Muscle layer of colon (tissue), 2 donors: ENCODE data around the gene ATP2A1.

Experiments used
- H3K27ac ChIP-seq: one replicate; pipeline ENCODE4 v1.7.0; 2013; ENCODE audit warnings: low read depth, mild to moderate bottlenecking, low read length, moderate library complexity
- H3K27me3 ChIP-seq, 2 donors: one replicate each; pipeline ENCODE4 v1.7.0; 2013; ENCODE audit warnings: low read length in 2 of 2, mild to moderate bottlenecking in 2 of 2; ENCODE audit not compliant: insufficient read depth in 2 of 2, control insufficient read depth in 1 of 2
- H3K36me3 ChIP-seq: one replicate; pipeline ENCODE4 v1.7.0; 2013; ENCODE audit warnings: mild to moderate bottlenecking, low read length; ENCODE audit not compliant: insufficient read depth
- H3K4me1 ChIP-seq: one replicate; pipeline ENCODE4 v1.7.0; 2013; ENCODE audit warnings: mild to moderate bottlenecking, low read length; ENCODE audit not compliant: insufficient read depth
- H3K4me3 ChIP-seq, 2 donors: one replicate each; pipeline ENCODE4 v1.7.0; 2013; ENCODE audit warnings: low read length in 2 of 2, low read depth in 1 of 2, mild to moderate bottlenecking in 1 of 2, moderate library complexity in 1 of 2
- H3K9ac ChIP-seq: one replicate; pipeline ENCODE4 v1.7.0; 2013; ENCODE audit warnings: low read length
- H3K9me3 ChIP-seq: one replicate; pipeline ENCODE4 v1.7.0; 2013; ENCODE audit warnings: mild to moderate bottlenecking, low read length
- donor health status: abdominal sarcoma.
- donor health status: Adenocarcinoma of cecum.

ATP2A1 gene

DNA sequence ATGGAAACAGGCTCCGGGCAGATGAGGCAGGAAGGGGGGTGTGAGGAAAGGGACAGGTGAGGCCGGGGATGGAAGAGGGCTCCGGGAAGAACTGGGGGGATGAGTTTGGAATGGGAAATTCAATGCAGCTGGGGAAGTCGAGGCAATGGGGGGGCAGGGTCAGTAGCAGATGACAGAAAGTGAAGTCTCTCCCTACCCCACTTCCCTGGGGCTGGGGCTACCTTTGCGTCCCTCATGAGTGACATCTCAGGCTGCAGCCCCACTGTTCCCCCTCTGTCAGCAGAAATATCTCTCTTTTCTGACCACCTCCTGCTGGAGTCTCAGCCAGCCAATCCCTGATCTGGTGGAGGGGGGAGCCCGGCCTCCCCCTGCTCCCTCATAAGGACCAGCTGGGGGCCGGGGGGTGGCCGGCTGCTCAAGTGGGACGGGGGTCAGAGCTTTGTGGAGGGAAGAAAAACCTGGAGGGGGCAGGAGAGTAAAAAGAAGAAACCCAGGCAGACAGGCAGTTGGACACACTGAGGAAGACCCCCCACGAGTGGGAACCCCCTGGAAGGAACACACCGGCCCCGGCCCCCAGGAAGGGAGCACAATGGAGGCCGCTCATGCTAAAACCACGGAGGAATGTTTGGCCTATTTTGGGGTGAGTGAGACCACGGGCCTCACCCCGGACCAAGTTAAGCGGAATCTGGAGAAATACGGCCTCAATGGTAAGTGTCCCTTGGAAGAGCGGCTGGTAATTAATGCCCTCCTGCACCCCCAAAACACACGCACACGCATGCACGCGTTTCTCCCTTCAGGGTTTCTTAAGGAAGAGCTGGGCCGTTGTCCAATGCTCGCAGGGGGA lies at the start of gene ATP2A1:
Gene ATP2A1, plus strand, starts transcription at position 406 of the 844 bp plus-strand sequence. Its CDS starts 184 bp downstream, at position 590.
- peaks cover 3% of the 10 kb centered on the region for H3K36me3 ChIP-seq
- H3K27ac ChIP-seq, result no peak within 1 kb of the TSS
- H3K9me3 ChIP-seq, result no peaks in the 10 kb centered on the region
- peak within 1 kb of the TSS; percentile 42 to 83 for H3K4me3 ChIP-seq
- H3K4me1 ChIP-seq, result peaks cover 15% of the 10 kb centered on the region
- H3K9ac ChIP-seq, result peak within 1 kb of the TSS; percentile 49
- H3K27me3 ChIP-seq, result peaks cover 0 to 16% of the 10 kb centered on the region in 2 donors

DNA sequence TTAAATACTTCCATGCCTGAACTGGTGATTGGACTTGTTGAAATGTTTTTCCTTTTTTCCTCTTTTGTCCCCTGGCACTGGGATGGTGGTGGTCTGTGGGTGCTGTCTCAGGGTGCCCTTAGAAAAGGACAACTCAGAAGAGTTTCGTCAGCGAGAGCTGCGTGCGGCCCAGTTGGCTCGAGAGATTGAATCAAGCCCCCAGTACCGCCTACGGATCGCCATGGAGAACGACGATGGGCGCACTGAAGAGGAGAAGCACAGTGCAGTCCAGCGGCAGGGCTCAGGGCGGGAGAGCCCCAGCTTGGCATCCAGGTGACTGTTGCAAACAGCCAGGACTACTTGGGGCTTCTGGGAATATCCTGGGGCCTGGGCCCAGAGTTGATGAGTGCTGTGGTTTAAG lies 48.5 kb upstream of the ATP2A1 start:
- H3K36me3 ChIP-seq, result peaks cover 93% of the 10 kb centered on the region

DNA sequence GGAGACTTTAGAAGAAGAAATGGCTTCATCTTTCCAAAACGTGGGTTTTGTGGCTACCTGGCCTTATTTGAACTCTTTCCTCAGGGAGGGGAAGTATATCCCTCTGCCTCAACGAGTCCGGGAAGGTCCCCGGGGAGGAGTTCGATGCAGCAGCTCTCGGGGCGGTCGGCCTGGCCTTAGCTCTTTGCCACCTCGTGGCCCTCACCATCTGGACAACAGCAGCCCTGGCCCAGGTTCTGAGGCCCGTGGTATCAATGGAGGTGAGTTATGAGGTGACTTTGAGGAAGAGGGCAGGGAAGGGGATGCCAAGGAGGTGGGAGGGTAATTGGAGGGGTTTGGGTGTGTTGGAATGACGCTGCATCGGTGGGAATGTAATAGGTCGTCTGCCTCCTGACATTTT lies 47.8 kb upstream of the ATP2A1 start:
- peaks cover 7% of the 10 kb centered on the region for H3K4me1 ChIP-seq
- no peak overlapping the region for H3K4me3 ChIP-seq
- peaks cover 96% of the 10 kb centered on the region for H3K36me3 ChIP-seq
- H3K27me3 ChIP-seq, result no peaks in the 10 kb centered on the region
- no peak overlapping the region for H3K9ac ChIP-seq
- H3K9me3 ChIP-seq, result no peaks in the 10 kb centered on the region
- H3K27ac ChIP-seq, result no peak overlapping the region

More for the DNA sequence above, 48.5 kb upstream of the ATP2A1 start:
- H3K27me3 ChIP-seq, result no peaks in the 10 kb centered on the region
- H3K4me1 ChIP-seq, result peaks cover 14% of the 10 kb centered on the region
- no peak overlapping the region for H3K4me3 ChIP-seq
- no peaks in the 10 kb centered on the region for H3K9me3 ChIP-seq
- H3K27ac ChIP-seq, result no peak overlapping the region
- H3K9ac ChIP-seq, result no peak overlapping the region

DNA sequence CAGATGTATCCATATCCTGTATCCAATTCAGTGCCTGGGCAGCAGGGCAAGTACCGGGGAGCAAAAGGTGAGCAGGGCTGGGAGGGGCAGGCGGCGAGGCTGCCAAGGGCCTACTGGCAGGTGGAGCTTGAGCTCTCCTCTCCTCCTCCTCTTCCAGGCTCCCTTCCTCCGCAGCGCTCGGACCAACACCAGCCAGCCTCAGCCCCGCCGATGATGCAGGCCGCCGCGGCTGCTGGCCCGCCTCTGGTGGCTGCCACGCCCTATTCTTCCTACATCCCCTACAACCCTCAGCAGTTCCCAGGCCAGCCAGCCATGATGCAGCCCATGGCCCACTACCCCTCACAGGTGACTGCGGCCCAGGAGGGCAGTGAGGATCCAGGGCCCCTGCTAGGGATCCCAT lies 43.9 kb upstream of the ATP2A1 start:
- H3K36me3 ChIP-seq, result peaks cover 84% of the 10 kb centered on the region
- H3K4me3 ChIP-seq, result no peak overlapping the region
- no peaks in the 10 kb centered on the region for H3K4me1 ChIP-seq
- H3K27ac ChIP-seq, result no peak overlapping the region
- no peak overlapping the region for H3K9ac ChIP-seq
- H3K9me3 ChIP-seq, result no peaks in the 10 kb centered on the region
- no peaks in the 10 kb centered on the region for H3K27me3 ChIP-seq

DNA sequence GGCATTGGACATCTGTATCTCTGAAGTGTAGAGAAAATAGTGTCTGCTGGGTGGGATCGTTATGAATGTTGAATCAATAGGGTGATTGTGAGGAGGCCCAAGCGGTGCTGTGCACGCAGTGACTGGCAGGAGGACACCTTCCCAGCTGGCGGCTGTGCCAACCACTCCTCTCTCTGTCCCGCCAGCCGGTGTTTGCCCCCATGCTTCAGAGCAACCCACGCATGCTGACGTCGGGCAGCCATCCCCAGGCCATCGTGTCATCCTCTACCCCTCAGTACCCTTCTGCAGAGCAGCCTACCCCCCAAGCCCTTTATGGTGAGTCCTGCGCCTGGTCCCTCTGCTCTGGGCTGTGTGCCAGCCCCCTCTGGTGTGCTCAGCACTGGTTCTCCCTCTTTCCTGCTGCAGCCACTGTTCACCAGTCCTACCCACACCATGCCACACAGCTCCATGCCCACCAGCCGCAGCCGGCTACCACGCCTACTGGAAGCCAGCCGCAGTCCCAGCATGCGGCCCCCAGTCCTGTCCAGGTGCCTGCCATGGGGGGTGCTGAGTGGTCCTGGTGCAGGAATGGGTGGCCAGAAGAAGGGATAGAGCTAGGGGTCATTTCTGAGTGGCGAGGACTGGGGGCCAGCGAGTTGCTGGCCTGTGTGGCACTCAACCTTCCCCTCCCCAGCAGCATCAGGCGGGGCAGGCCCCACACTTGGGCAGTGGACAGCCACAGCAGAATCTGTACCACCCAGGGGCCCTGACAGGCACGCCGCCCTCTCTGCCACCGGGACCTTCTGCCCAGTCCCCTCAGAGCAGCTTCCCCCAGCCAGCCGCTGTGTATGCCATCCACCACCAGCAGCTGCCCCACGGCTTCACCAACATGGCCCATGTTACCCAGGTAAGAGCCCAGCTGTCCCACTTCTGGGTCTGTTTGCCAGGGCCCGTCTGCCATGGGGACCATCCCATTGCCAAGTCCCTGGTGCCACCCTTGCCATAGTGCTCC lies 43.1 kb upstream of the ATP2A1 start:
- Histone ChIP-seq H3K36me3 (peaks cover 76% of the 10 kb centered on the region), H3K27me3 (no peaks in the 10 kb centered on the region), H3K9ac (no peak overlapping the region), H3K4me3 (no peak overlapping the region), H3K27ac (no peak overlapping the region), H3K9me3 (no peaks in the 10 kb centered on the region), H3K4me1 (no peaks in the 10 kb centered on the region)

DNA sequence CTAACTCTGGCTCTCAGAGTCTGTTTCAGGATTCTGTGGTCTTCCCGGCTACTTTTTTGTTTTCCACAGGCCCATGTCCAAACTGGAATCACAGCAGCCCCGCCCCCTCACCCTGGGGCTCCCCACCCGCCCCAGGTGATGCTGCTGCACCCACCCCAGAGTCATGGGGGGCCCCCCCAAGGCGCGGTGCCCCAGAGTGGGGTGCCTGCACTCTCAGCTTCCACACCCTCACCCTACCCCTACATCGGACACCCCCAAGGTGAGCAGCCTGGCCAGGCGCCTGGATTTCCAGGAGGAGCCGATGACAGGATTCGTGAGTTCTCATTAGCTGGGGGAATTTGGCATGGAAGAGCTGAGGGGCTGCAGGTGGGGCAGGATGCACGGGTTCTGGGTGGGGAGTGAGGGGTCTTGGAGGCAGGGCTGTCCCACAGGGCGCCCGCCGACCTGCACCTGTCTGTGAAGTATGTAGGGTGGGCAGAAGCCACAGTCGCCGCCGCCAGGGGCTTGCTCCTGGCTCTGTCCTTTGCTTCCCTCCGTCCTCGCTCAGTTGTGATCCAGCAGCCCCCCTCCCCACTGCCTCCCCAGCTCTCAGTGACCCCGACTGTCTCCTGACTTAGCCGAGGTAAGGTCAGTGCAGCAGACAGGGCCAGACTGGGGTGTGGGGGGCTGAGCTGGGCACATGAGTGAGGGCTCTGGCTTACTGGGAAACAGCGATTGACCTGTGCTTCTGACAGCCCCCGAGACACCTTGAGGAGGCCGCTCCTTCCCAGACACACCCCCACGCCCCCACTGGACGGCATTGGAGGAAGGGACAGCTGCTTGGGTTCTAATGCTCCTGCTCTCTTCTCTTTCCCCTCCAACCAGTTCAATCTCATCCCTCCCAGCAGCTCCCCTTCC lies 42.2 kb upstream of the ATP2A1 start:
- Histone ChIP-seq H3K4me1 (no peaks in the 10 kb centered on the region), H3K9ac (no peak overlapping the region), H3K27ac (no peak overlapping the region), H3K36me3 (peaks cover 67% of the 10 kb centered on the region), H3K4me3 (no peak overlapping the region), H3K27me3 (no peaks in the 10 kb centered on the region), H3K9me3 (no peaks in the 10 kb centered on the region)

DNA sequence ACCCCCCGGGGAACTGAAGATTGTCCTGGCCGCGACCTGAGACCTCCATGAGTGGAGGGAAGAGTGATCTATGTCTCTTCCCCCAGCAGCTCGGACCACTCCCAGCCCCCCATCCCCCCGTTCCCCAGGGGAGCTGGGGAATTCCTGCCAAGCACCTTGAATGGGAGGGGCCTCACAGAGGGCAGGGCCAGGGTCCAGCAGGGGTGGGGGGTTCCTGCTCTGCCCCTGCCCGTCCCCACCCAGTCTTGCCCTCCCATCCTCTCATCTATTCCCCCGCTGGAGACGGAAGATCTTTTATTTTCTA lies 41.6 kb upstream of the ATP2A1 start:
- H3K36me3 ChIP-seq, result peaks cover 61% of the 10 kb centered on the region

DNA sequence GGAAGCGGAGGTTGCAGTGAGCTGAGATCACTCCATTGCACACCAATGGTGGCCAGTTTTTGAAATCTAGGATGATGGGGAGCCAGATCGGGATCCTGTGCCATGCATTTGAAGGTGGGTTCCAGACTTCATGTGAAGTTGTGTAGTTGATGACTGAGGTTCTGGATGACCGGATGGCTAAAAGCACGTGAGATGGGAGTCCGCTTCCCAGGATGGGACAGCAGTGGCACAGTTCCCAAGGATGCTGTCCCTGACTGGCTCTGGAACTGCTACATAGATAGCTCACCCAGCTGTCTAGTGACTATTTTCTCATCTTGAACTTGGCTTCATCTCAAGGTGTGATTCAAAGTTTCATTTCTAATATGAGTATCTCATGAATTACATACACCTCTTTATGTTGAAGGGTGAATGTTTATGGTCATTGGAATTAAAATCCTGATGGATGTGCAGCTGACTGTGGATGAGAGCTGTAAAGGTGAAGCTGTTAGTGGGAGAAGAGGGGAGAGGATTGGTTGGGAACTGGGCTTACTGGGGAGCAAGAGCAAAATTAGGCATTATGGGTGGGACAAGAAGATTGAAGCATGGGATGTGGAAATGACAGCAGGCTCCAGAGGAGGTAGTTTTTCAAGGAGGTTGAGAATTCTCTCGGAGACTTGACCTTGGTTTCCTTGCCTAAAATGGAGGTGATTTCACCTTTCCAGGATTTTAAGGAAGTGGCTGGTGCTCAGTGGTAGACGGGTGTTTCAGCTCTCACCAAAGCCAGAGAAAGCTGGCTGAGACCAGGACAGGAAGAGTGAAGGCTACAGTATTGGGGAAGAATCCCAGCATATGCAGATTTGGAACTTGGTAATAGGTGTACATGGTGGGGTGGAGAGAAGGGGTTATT lies 40.4 kb upstream of the ATP2A1 start:
- no peaks in the 10 kb centered on the region for H3K27me3 ChIP-seq
- no peaks in the 10 kb centered on the region for H3K4me1 ChIP-seq
- H3K9me3 ChIP-seq, result no peaks in the 10 kb centered on the region
- no peak overlapping the region for H3K27ac ChIP-seq
- no peak overlapping the region for H3K9ac ChIP-seq
- H3K36me3 ChIP-seq, result peaks cover 60% of the 10 kb centered on the region
- H3K4me3 ChIP-seq, result no peak overlapping the region

More for the DNA sequence above, 41.6 kb upstream of the ATP2A1 start:
- Histone ChIP-seq H3K9me3 (no peaks in the 10 kb centered on the region), H3K27ac (no peak overlapping the region), H3K9ac (no peak overlapping the region), H3K4me3 (no peak overlapping the region), H3K4me1 (no peaks in the 10 kb centered on the region), H3K27me3 (no peaks in the 10 kb centered on the region)

DNA sequence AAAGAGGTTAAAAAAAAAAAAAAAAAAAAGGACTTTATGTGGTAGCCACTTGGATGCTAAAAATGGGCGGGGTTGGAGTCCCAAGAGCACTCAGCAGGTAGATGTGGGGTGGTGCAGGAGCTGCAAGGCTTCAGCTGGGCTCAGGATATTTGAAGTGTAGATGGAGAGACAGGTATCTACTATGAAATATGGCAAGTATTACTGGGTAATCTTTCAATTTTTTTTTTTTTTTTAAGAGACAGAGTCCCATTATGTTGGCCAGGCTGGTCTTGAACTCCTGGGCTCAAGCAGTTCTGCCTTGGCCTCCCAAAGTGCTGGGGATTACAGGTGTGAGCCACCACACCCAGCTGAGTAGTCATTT lies 39.8 kb upstream of the ATP2A1 start:
- Histone ChIP-seq H3K36me3 (peaks cover 60% of the 10 kb centered on the region), H3K9ac (no peak overlapping the region), H3K27ac (no peak overlapping the region), H3K4me1 (no peaks in the 10 kb centered on the region), H3K4me3 (no peak overlapping the region), H3K27me3 (no peaks in the 10 kb centered on the region), H3K9me3 (no peaks in the 10 kb centered on the region)

DNA sequence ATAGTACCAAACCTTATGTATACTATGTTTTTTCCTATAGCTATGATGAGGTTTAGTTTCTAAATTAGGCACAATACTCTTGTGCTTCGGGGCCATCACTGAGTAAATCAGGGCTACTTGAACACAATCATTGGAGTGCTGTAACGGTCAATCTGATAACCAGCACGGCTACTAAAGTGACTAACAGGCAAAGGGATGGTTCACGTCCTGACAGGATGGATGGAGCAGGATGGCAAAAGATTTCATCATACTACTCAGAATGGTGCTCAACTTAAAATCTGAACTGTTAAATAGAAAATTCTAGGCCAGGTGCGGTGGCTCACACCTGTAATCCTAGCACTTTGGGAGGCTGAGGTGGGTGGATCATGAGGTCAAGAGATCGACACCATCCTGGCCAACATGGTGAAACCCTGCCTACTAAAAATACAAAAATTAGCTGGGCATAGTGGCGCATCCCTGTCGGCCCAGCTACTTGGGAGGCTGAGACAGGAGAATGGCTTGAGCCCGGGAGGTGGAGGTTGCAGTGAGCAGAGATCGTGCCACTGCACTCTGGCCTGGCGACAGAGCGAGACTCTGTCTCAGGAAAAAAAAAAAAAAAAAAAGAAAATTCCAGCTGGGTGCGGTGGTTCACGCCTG lies 39.2 kb upstream of the ATP2A1 start:
- H3K36me3 ChIP-seq, result peaks cover 60% of the 10 kb centered on the region
- no peaks in the 10 kb centered on the region for H3K4me1 ChIP-seq
- no peak overlapping the region for H3K9ac ChIP-seq
- no peak overlapping the region for H3K4me3 ChIP-seq
- no peaks in the 10 kb centered on the region for H3K27me3 ChIP-seq
- H3K27ac ChIP-seq, result no peak overlapping the region
- no peaks in the 10 kb centered on the region for H3K9me3 ChIP-seq
